HG02571 (cell line): Measurements from ENCODE around the gene OSBPL5.
"Not testable (repeated sequence)": the region's sequence is repeated elsewhere in the genome, so short reads cannot be mapped to it uniquely, and the experiment has no call there.

Experiments used
- ATAC-seq: cut with Tn5 transposase; IDR thresholded peaks from one replicate; pipeline ENCODE4 v1.9.1; 2021; ENCODE audit warnings: mild to moderate bottlenecking, moderate library complexity; ENCODE audit not compliant: unreplicated experiment

OSBPL5 gene

DNA sequence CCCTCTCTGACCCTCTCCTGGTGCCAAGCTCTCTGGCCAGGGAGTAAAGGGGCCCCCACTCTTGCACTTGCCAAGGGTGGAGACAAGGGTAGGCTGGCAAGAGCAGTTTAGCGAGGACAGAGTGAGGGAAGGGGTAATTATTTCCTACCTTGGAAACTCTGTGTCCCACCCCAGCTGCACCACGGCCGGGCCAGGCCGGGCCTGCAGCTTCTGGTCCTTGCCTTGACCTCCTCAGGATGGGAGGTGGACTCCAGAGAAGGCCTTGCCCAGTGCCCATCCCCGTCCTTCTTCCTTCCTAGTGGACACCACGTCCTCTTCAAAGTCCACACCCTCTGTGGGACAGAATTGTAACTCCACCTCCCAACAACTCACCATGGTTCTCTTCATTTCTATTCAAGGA is 18.4 kb upstream of the OSBPL5 start:
- ATAC-seq: no peak

DNA sequence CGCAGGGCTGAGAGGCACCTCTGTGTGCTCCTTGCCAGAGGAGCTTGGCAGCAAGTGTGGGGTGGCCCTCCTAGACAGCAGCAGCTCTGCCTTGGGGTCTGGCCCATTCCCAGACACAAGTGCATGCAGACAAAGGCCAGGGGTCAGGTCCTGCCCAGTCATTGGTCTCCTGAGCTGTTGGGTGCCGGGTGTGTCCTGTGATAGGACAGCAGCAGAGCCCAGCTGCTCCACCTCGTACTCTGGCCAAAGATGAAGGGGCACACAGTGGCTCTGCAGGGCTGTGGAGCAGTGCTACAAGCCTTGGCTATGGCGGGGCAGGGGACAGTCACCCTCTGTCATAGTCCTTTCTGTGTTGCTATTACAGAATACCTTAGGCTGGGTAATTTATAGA is 17.3 kb upstream of the OSBPL5 start:
- no peak for ATAC-seq

- ATAC-seq: no peak
Observed at GRCh38 chr11:3181725-3182461, 16.8 kb upstream of the OSBPL5 start.

- ATAC-seq: no peak
Observed at GRCh38 chr11:3180869-3181268, 15.8 kb upstream of the OSBPL5 start.

DNA sequence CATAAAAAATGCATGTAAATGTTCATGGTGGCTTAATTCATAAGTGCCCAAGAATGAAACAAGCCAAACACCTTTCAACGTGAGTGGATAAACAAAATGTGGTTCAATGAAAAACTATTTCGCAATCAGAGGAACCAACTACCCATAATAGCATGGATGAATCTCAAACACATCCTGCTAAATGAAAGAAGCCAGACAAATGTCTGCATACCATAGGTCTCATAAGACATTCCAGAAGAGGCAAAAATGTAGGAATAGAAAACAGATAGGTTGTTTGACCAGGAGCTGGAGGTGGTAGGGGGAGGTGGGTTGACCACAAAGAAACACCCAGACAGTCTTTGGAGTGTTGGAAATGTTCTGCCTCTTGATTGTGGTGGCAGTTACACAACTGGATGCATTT is 13.2 kb upstream of the OSBPL5 start:
- ATAC-seq: no peak

DNA sequence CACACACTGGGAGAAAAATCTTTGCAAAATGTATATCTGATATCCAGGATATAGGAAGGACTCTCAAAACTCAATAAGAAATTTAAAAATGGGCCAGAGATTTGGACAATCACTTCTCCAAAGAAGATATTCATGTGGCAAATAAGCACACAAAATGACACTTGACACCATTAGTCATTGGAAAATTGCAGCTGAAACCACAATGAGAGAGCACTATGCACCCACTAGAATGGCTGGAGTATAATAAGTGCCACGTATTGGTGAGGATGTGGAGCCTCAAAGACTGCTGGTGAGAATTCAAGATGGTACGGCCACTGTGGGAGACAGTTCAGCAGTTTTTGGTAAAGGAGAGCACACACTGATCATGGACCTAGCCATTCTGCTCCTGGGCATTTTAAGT is 12.8 kb upstream of the OSBPL5 start:
- ATAC-seq: no peak

DNA sequence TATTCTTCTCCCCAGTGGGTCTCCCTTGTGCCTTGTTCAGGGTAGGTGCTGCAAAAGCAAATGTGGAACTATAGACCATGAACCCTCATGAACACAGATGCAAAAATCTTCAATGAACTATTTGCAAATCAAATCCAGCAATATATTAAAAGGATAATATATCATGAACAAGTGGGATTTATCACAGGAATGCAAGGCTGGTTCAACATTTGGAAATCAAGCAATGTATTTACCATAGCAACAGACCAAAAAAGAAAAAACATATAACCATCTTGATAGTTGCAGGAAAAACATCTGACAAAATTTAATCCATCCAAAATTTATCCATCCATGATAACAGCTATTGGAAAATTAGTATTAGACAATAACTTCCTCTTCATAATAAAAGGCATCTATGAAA is 11.4 kb upstream of the OSBPL5 start:
- ATAC-seq: no peak

GRCh38 chr11:3175194-3175593 is 10.1 kb upstream of the OSBPL5 start:
- ATAC-seq: no peak

- ATAC-seq: no peak
Observed at GRCh38 chr11:3174387-3174786, 9.3 kb upstream of the OSBPL5 start.

DNA sequence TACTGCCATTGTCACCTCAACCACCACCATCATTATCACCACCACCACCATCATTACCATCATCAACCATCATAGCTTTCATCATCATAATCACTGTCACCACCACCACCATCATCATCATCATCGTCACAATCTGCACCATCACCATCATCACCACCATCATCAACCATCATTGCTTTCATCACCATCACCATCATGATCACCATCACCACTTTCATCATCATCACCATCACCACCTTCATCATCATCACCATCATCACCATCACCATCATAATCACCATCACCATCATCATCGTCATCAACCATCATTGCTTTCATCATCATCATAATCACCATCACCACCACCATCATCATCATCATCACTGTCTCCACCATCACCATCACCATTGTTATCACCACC is 8.7 kb upstream of the OSBPL5 start:
- no peak for ATAC-seq

DNA sequence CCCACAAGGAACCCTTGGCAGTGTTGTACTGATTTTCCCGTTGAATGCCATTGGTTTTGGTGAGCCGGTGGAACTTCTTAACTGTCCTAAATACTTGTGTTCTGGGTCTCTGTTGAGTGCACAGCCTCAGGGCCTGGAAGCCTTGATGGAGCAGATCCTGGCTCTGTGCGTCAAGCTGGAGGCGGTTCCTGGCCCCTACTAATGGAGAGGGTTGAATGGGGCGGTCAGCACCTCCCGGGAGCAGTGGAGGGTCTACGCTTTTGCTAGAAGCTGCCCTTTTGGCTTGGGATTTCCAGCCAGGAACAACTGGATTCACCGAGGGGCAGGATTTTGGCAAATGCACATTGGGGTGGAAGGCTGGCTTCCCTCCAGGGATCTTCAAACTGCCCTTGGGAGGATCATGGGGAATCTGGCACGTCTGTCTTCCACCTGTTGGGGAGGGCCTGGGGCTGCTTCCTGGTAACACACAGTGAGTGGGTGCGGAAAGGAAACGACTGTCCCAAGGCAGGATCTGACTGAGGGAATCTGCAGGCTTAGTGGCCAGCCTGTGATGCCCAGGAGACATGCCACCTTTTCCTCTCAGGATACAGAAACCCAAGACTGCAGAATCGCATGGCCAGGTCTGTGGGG is 6.9 kb upstream of the OSBPL5 start:
- ATAC-seq: no peak

DNA sequence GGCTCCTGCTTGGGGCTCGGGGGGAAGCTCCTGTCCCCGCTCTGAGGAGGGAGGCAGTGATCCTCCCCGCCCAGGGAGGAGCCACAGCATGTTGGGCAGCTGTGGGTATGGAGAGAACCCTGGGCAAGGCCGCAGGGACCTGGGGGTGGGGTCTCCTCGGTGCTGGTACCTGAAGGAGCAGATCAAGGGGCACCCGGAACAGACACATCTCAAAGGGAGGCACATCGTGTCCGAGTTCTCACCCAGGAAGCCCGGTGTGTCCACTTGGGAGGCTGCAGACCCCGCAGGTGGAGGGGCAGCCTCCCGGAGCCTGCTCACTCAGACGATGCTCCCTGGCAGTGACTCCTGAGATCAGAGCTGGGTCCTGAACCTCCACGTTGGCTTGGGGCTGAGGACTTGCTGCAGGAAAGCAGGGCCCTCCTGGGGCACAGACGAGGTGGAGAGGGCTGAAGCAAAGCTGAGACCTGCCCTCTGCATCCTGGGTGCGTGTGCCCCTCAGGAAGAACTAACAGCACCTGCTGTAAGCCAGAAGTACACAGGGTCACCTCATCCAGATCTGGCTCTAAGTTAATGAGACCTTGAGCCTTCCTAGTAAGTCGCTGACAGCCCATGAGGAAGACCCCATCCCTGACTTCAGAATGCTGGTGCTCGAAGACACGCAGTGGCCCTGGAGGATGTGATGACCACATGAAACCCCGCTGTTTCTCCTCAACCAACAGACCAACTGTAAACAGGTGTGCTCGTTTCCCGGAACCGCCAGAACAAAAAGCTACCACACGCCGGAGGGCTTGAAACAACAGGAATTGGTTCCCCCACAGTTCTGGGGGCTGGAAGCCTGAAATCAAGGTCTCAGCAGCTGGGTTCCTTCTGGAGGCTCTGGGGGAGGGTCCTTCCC is 5.9 kb upstream of the OSBPL5 start:
- no peak for ATAC-seq

- ATAC-seq: no peak
Observed at GRCh38 chr11:3170044-3170755, 5.1 kb upstream of the OSBPL5 start.

DNA sequence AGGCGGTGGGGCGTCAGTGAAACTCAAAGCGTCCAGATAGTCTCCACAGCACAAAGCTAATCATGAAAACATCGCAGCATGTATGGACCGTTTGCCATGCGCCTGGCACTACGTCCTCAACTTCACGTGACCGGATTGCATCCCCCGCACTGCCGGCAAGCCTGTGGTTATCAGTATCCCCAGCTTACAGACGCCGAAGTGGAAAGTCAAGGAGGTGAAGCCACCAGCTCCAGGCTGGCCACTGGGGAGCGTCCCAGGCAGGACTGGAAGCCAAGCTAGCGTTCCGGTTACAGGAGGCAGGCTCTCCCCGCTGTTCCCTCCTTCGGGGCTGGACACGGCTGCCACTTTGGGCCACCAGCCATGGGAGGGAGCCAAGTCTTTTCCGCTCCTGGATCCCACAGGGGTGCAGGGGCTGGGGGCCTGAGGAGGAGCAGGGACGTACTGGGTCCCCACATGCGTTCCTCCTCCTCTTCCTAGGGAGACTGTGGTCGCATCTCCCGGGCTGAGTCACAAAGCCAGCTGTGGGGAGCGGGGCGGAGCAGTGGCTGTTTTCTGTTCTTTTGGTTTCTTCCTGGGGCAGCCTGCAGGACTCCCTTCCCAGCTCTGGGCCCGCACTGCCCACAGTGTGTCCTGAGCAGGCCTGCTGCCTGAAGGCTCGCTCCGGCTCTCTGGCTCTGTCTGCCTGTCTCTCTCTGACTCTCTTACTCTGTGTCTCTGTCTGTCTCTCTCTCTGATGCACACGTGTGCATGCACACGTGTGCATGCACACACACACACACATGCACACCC is 4.3 kb upstream of the OSBPL5 start:
- ATAC-seq: no peak

DNA sequence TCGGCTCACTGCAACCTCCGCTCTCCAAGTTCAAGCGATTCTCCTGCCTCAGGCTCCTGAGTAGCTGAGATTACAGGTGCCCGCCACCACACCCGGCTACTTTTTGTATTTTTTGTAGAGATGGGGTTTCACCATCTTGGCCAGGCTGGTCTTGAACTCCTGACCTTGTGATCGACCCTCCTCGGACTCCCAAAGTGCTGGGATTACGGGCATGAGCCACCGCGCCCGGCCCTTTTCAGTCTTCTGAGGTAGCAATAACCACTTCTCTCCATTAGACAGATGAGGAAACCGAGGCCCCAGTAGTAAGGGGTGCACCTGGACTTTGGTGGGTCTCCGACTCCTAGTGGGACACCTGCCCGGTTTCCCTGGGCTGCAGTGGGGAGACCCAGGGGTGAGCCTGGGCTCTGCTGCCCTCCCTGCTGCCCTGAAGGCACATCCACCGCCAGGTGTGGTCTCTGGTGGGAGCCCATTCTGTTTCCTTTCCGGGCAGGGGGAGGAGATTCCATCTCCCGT is 3.7 kb upstream of the OSBPL5 start:
- ATAC-seq: not testable (repeated sequence)

DNA sequence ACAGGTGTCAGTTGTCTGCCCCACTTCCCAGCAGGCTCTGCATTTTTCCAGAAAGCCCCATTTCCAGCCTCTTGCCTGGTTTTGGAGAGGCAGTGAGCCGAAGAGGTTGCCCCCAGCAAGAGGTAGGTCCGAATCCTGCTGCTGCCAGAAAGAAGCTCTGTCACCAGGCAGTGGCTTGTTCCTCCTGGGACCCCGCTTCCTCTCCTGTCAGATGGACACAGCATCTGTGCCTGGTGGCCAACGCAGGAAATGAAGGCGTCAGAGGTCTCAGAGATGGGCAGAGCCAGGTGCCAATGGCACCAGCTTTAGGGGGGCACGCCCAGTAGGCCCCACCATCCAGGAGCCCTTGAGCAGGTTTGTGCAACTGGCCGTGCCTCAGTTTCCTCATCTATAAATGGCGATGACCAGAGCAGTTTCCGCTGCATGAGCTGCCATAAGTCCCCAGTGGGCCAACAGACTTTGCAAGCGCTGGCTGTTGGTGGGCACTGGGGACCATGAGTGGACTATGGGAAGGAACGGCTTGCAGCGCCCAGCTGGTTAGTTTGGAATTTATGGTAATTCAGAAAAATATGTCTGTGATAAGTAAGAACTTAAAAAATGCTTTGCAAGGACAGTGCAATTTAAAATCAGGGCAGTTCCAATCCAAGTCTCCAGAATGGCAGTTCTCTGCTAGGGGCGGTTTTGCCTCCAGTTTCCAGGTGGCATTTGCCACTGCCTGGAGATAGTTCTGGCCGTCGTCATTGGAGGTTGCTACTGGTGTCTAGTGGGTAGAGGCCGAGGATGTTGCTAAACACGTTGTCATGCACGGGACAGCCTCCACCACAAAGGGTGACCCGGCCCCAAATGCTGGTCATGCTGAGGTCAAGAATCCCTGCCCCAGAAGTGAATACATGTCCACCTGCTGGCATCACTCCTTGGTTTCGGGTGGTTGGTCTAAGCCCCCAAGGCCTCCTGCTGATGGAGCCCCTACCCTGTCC is 2.3 kb upstream of the OSBPL5 start:
- no peak for ATAC-seq

DNA sequence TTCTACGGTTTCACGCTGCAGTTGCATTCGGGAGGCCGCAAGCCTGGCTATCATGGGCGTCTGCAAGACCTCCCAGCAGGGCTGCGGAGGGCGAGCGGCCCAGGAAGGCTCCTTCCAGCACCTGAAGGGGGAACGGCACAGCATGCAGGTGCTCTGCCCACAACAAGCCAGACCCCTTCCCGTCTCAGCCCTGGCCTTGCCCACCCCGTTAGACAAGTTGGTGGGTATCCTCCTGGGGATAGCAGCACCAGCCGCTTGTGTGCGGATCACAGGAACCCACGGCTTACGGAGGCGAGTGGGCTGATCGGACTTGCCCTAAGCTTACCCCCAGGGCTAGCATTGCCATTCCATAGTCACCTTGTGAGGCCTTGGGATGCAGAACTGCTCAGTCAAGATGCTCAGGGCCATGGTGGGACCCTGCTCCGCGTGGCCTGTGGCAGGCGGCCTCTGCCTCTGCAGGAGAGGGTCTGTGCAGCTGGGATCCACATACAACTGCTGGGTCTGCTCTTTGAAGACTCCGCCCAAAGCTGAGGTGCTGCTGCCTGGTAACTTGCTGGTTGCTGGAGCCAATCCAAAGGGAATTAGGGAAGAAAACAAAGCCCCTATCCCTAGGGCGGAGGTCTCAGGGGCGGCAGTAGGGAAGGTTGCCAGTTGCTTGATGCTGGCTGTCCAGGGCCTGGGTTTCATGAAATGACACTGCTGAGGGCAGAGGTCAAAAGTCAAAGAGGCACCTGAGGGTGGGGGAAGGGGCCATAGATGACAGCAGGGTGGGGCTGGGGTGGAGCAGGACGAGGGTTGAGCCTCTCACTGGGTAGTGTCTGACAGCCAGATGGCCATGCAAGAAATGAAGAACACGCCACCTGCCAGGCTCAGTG is 1.4 kb upstream of the OSBPL5 start:
- no peak for ATAC-seq

DNA sequence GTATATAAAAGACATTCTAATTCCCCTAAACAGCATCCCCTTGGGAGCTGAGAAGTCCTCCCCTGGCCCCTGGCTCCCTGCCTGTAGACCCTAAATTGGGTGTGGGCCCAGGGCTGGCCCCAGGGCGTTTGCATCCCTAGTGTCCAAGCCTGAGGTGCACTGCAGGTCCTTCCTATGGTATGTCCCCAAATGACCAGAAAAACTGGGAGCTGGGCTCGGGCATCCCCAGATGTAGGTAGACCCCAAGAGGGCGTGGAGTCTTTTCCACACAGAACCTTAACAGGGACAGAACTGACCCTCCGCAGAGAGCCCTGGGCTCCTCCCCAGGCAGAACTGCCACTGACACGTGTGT is 782 bp upstream of the OSBPL5 start:
- no peak for ATAC-seq
